GM23338 (cell line): ENCODE measurements around the gene ZDHHC3. TPM values are rescaled to one million over a fixed set of nuclear protein-coding genes. Genes with fewer than 3 reads are reported as not detected.

ENCODE experiments used
- ATAC-seq: fragments of 200-7000 bp; cut with Tn5 transposase; 3 replicates; pipeline ENCODE4 v1.9.1; 2020
- DNase-seq: peaks from one replicate; pipeline ENCODE4 v3.0.0-alpha.2; 2015; ENCODE audit warnings: low spot score
- H2AFZ ChIP-seq: fragments of 200-600 bp; sonication (generic); 2 replicates; pipeline ENCODE4 v1.8.0; 2016; ENCODE audit warnings: antibody characterized with exemption, mild to moderate bottlenecking, moderate library complexity
- H3F3A ChIP-seq: fragments of 200-600 bp; sonication (generic); replicated peaks from 2 replicates; pipeline ENCODE4 v1.8.0; 2017; ENCODE audit warnings: antibody characterized with exemption, mixed run types, low read depth
- H3K27ac ChIP-seq: fragments of 200-600 bp; sonication (generic); 2 replicates; pipeline ENCODE4 v1.6.1; 2016; ENCODE audit warnings: low read depth
- H3K27me3 ChIP-seq: fragments of 200-600 bp; sonication (generic); 2 replicates; pipeline ENCODE4 v1.8.0; 2016; ENCODE audit warnings: mild to moderate bottlenecking, mixed run types, moderate library complexity; ENCODE audit not compliant: insufficient read depth
- H3K36me3 ChIP-seq: fragments of 200-600 bp; sonication (generic); 2 replicates; pipeline ENCODE4 v1.8.0; 2016; ENCODE audit warnings: mild to moderate bottlenecking; ENCODE audit not compliant: insufficient read depth
- H3K4me1 ChIP-seq: fragments of 200-600 bp; sonication (generic); 2 replicates; pipeline ENCODE4 v1.8.0; 2016; ENCODE audit warnings: mild to moderate bottlenecking, moderate library complexity; ENCODE audit not compliant: insufficient read depth
- H3K4me2 ChIP-seq: fragments of 200-600 bp; sonication (generic); 2 replicates; pipeline ENCODE4 v1.7.1; 2017; ENCODE audit warnings: mixed run types
- H3K4me3 ChIP-seq: fragments of 200-600 bp; sonication (generic); 2 replicates; pipeline ENCODE4 v1.6.1; 2016; ENCODE audit warnings: mixed run types
- H3K79me2 ChIP-seq: fragments of 200-600 bp; sonication (generic); replicated peaks from 2 replicates; pipeline ENCODE4 v1.8.0; 2017; ENCODE audit warnings: mild to moderate bottlenecking; ENCODE audit not compliant: insufficient read depth
- H3K9me2 ChIP-seq: fragments of 200-600 bp; sonication (generic); 2 replicates; pipeline ENCODE4 v1.8.0; 2017; ENCODE audit not compliant: insufficient read depth
- H4K20me1 ChIP-seq: fragments of 200-600 bp; sonication (generic); replicated peaks from 2 replicates; pipeline ENCODE4 v1.8.0; 2017; ENCODE audit warnings: mild to moderate bottlenecking; ENCODE audit not compliant: insufficient read depth
- H3K27ac Mint-ChIP-seq: 2 replicates; pipeline ENCODE4 v1.8.0; 2020; ENCODE audit warnings: inconsistent platforms, mild to moderate bottlenecking, moderate library complexity, mixed read lengths
- H3K27me3 Mint-ChIP-seq: 3 replicates; pipeline ENCODE4 v1.8.0; 2022; ENCODE audit warnings: low read depth, mild to moderate bottlenecking, moderate library complexity, mixed read lengths, inconsistent platforms; ENCODE audit not compliant: insufficient read depth, poor library complexity
- H3K36me3 Mint-ChIP-seq: 3 replicates; pipeline ENCODE4 v1.8.0; 2021; ENCODE audit warnings: low read depth, mild to moderate bottlenecking, inconsistent platforms, moderate library complexity, mixed read lengths
- H3K4me1 Mint-ChIP-seq: 3 replicates; pipeline ENCODE4 v1.8.0; 2020; ENCODE audit warnings: mild to moderate bottlenecking, inconsistent platforms, mixed read lengths
- H3K4me3 Mint-ChIP-seq: 3 replicates; pipeline ENCODE4 v1.8.0; 2021; ENCODE audit warnings: moderate library complexity, mild to moderate bottlenecking, inconsistent platforms, mixed read lengths
- H3K9me3 Mint-ChIP-seq: 3 replicates; pipeline ENCODE4 v1.8.0; 2020; ENCODE audit warnings: moderate library complexity, mild to moderate bottlenecking, inconsistent platforms, mixed read lengths
- CREB1 ChIP-seq: fragments of 250-450 bp; sonication (Bioruptor Pico); IDR thresholded peaks from 2 replicates; pipeline ENCODE4 v1.5.0; 2020; ENCODE audit warnings: low read depth, mild to moderate bottlenecking, moderate library complexity
- CTCF ChIP-seq, 2 experiments: fragments of 200-600 bp in 1 of 2; sonication (generic) in 1 of 2; conservative IDR thresholded peaks; 2 replicates each; pipeline versions ENCODE4 v1.5.1 to v1.6.1; 2016 to 2017; ENCODE audit warnings: antibody characterized with exemption in 2 of 2, low read depth in 2 of 2, mild to moderate bottlenecking in 2 of 2, moderate library complexity in 1 of 2
- EZH2 ChIP-seq: fragments of 200-600 bp; sonication (generic); IDR thresholded peaks from one replicate; pipeline ENCODE4 v1.8.0; 2017; ENCODE audit warnings: antibody characterized with exemption, mild to moderate bottlenecking, low read depth; ENCODE audit not compliant: unreplicated experiment
- EZH2phosphoT487 ChIP-seq: fragments of 200-600 bp; sonication (generic); IDR thresholded peaks from one replicate; pipeline ENCODE4 v1.8.1; 2018; ENCODE audit warnings: antibody characterized with exemption; ENCODE audit not compliant: unreplicated experiment
- JUNB ChIP-seq: IDR thresholded peaks from one replicate; pipeline ENCODE4 v1.6.1; 2016; ENCODE audit warnings: antibody characterized with exemption; ENCODE audit not compliant: unreplicated experiment
- NANOG ChIP-seq: IDR thresholded peaks from 2 replicates; pipeline ENCODE4 v1.6.1; 2016; ENCODE audit warnings: antibody characterized with exemption, borderline replicate concordance
- POLR2AphosphoS5 ChIP-seq: IDR thresholded peaks from 2 replicates; pipeline ENCODE4 v1.6.1; 2016; ENCODE audit warnings: antibody characterized with exemption, low read depth
- STAT1 ChIP-seq: IDR thresholded peaks from one replicate; pipeline ENCODE4 v1.6.1; 2016; ENCODE audit warnings: antibody characterized with exemption; ENCODE audit not compliant: unreplicated experiment
- ZNF114 ChIP-seq: fragments of 250-450 bp; sonication (Bioruptor Pico); IDR thresholded peaks from 2 replicates; pipeline ENCODE4 v1.5.0; 2020; ENCODE audit warnings: mild to moderate bottlenecking, moderate library complexity
- ZNF331 ChIP-seq: fragments of 250-450 bp; sonication (Bioruptor Pico); IDR thresholded peaks from 2 replicates; pipeline ENCODE4 v1.5.0; 2020; ENCODE audit warnings: low read depth, mild to moderate bottlenecking, moderate library complexity
- polyA plus RNA-seq: library from polyadenylated mRNA; unstranded; fragments of >200 nt; fragmentation: Nextera tagmentation; extraction: Ambion mirVana; gene quantifications from 2 replicates; pipeline ENCODE4 v1.2.1, GENCODE V29; 2016
- total RNA-seq: library from RNA; depleted of rRNA; stranded (reverse); fragments of >200 nt; shearing (Covaris generic); gene quantifications from 2 replicates; pipeline ENCODE4 v1.2.3, GENCODE V29; 2014
- TF ChIP-seq, protein P1 (sequence below): IDR thresholded peaks from one replicate; pipeline ENCODE4 v1.6.1; 2018; ENCODE audit warnings: antibody characterized with exemption; ENCODE audit not compliant: unreplicated experiment
- TF ChIP-seq, protein P2 (sequence below): IDR thresholded peaks from 2 replicates; pipeline ENCODE4 v1.6.1; 2016; ENCODE audit warnings: antibody characterized with exemption

Gene ZDHHC3
- total and polyA plus RNA-seq, 2 experiments from 2014 or later, result 28.9 to 84.2 TPM

DNA sequence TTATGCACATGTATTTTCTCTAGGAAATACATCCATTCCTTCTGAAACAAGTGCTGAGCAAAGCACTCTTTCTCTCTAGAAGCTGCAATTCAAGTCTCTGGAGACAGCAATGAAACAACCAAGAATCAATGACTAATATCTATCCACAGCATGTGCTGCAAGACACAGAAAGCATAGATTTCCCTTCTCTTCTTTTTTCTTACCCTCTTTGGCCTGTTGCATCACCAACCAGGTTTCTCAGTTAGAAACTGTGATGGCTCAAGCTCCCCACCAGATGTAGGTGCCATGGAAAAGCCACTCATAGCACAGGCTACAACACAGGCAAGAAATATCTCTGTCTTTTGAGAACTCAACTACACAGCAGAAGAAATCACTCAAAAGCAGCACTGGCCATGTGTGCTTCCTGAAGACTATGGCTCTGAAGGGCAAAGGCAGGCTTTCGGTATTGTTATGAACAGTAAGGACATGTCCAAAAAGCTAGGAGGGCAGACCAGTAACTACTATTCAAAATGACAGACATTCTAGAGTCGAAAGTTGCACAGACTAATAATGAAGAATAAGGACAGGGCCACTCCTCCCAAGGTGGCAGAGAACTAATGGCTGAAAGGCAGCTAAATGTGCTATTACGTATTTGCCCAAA, 15.5 kb downstream of the ZDHHC3 start:
- Histone ChIP-seq H3K36me3 (no peaks in the 10 kb centered on the region), H3K79me2 (peaks cover 69% of the 10 kb centered on the region), H3F3A (no peaks in the 10 kb centered on the region), H3K9me2 (no peaks in the 10 kb centered on the region), H3K27me3 (no peaks in the 10 kb centered on the region), H4K20me1 (peaks cover 50% of the 10 kb centered on the region), H3K4me3 (no peak overlapping the region), H3K4me1 (no peaks in the 10 kb centered on the region), H2AFZ (no peak overlapping the region), H3K4me2 (no peak overlapping the region), H3K27ac (no peak overlapping the region)
- Mint-ChIP-seq H3K36me3 (no peaks in the 10 kb centered on the region; the same call in 2 of the 3 replicates), H3K27ac (peak overlapping the region; percentile 30; the same call in 1 of the 2 replicates), H3K4me1 (peaks cover 17% of the 10 kb centered on the region), H3K27me3 (no peaks in the 10 kb centered on the region), H3K9me3 (no peaks in the 10 kb centered on the region), H3K4me3 (no peak overlapping the region)
- DNase-seq (no peak), ATAC-seq (no peak)
- TF ChIP-seq STAT1 (no peak), CREB1 (CRISPR knock-in tag) (no peak), ZNF331 (CRISPR knock-in tag) (no peak), JUNB (no peak), CTCF (conservative IDR thresholded peaks at IDR 0.05; ENCODE audit: low read depth in 2 of 2) (no peak), ZNF114 (CRISPR knock-in tag) (no peak), EZH2 (no peak), NANOG (no peak), EZH2phosphoT487 (no peak), POLR2AphosphoS5 (no peak)
- TF ChIP-seq, protein P1, sequence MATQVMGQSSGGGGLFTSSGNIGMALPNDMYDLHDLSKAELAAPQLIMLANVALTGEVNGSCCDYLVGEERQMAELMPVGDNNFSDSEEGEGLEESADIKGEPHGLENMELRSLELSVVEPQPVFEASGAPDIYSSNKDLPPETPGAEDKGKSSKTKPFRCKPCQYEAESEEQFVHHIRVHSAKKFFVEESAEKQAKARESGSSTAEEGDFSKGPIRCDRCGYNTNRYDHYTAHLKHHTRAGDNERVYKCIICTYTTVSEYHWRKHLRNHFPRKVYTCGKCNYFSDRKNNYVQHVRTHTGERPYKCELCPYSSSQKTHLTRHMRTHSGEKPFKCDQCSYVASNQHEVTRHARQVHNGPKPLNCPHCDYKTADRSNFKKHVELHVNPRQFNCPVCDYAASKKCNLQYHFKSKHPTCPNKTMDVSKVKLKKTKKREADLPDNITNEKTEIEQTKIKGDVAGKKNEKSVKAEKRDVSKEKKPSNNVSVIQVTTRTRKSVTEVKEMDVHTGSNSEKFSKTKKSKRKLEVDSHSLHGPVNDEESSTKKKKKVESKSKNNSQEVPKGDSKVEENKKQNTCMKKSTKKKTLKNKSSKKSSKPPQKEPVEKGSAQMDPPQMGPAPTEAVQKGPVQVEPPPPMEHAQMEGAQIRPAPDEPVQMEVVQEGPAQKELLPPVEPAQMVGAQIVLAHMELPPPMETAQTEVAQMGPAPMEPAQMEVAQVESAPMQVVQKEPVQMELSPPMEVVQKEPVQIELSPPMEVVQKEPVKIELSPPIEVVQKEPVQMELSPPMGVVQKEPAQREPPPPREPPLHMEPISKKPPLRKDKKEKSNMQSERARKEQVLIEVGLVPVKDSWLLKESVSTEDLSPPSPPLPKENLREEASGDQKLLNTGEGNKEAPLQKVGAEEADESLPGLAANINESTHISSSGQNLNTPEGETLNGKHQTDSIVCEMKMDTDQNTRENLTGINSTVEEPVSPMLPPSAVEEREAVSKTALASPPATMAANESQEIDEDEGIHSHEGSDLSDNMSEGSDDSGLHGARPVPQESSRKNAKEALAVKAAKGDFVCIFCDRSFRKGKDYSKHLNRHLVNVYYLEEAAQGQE, result no peak
- TF ChIP-seq, protein P2, sequence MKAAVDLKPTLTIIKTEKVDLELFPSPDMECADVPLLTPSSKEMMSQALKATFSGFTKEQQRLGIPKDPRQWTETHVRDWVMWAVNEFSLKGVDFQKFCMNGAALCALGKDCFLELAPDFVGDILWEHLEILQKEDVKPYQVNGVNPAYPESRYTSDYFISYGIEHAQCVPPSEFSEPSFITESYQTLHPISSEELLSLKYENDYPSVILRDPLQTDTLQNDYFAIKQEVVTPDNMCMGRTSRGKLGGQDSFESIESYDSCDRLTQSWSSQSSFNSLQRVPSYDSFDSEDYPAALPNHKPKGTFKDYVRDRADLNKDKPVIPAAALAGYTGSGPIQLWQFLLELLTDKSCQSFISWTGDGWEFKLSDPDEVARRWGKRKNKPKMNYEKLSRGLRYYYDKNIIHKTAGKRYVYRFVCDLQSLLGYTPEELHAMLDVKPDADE, result no peak
